Endothelial cell of umbilical vein (primary cell): ENCODE measurements around the gene THSD4. TPM values are rescaled to one million over a fixed set of nuclear protein-coding genes. Genes with fewer than 3 reads are reported as not detected.

Experiments
- BruUV-seq: library from RNA; stranded (reverse); fragments of 400-500 nt; replicated peaks from 2 replicates; lab custom pipeline; 2021; lab: Mats Ljungman, UMichigan
- CTCF ChIA-PET: fragments of 300-600, 350-600 bp; sonication (Branson Sonifier 250); formaldehyde crosslinking; loops from one replicate; lab custom pipeline; 2021; ENCODE audit warnings: antibody characterized with exemption, inconsistent platforms; lab: Charles Lee
- POLR2A ChIA-PET: fragments of 300-600, 350-600 bp; sonication (Branson Sonifier 250); formaldehyde crosslinking; loops from one replicate; lab custom pipeline; 2021; ENCODE audit warnings: antibody characterized with exemption, inconsistent platforms; lab: Charles Lee
- DNase-seq: peaks from one replicate; pipeline ENCODE4 v3.0.0-alpha.2; 2011; ENCODE audit warnings: low read depth, low spot score
- FAIRE-seq: peaks from 2 replicates; lab custom pipeline; 2011; peaks lifted over from hg19 to GRCh38; lab: Jason Lieb, UNC
- H2AFZ ChIP-seq: 2 replicates; pipeline ENCODE4 v1.6.0; 2012; ENCODE audit warnings: low read depth, low read length, control low read depth, inconsistent platforms
- H3K27ac ChIP-seq: 2 replicates; pipeline ENCODE4 v1.5.1; 2011; ENCODE audit warnings: low read depth, mild to moderate bottlenecking, control low read depth, low read length, moderate library complexity; ENCODE audit not compliant: insufficient read depth
- H3K27me3 ChIP-seq, 2 experiments: 2 replicates each; pipeline versions ENCODE4 v1.6.0 to v1.6.1; 2011; ENCODE audit warnings: low read length in 2 of 2, mixed read lengths in 1 of 2; ENCODE audit not compliant: control insufficient read depth in 2 of 2, insufficient read depth in 2 of 2
- H3K36me3 ChIP-seq, 2 experiments: 2 replicates in 1 of 2; 3 replicates in 1 of 2; pipeline ENCODE4 v1.5.1; 2011; ENCODE audit warnings: low read length in 2 of 2, mild to moderate bottlenecking in 1 of 2, moderate library complexity in 1 of 2; ENCODE audit not compliant: control insufficient read depth in 2 of 2, insufficient read depth in 2 of 2; ENCODE audit errors: extremely low read depth in 1 of 2
- H3K4me1 ChIP-seq: 3 replicates; pipeline ENCODE4 v1.5.1; 2011; ENCODE audit warnings: mild to moderate bottlenecking, low read length; ENCODE audit not compliant: control insufficient read depth, insufficient read depth; ENCODE audit errors: extremely low read depth
- H3K4me2 ChIP-seq: 2 replicates; pipeline ENCODE4 v1.6.1; 2011; ENCODE audit warnings: low read length, control low read depth, mixed read lengths; ENCODE audit not compliant: insufficient read depth
- H3K4me3 ChIP-seq, 3 experiments: fragments of 200-600 bp in 1 of 3; sonication (generic), shearing (Covaris generic) in 1 of 3; replicated peaks in 1 of 3; 2 replicates each; pipeline ENCODE4 v1.5.1; 2011 to 2016; ENCODE audit warnings: control low read depth in 3 of 3, low read length in 3 of 3, mild to moderate bottlenecking in 2 of 3, inconsistent platforms in 1 of 3, low read depth in 1 of 3, moderate library complexity in 1 of 3; ENCODE audit not compliant: insufficient read depth in 1 of 3
- H3K79me2 ChIP-seq: 2 replicates; pipeline ENCODE4 v1.6.0; 2012; ENCODE audit warnings: low read length, inconsistent platforms; ENCODE audit not compliant: control insufficient read depth, insufficient read depth
- H3K9ac ChIP-seq: replicated peaks from 2 replicates; pipeline ENCODE3; 2011; ENCODE audit warnings: low read length, control low read depth; ENCODE audit not compliant: insufficient read depth; ENCODE audit errors: extremely low read depth
- H3K9me1 ChIP-seq: replicated peaks from 3 replicates; pipeline ENCODE4 v1.6.0; 2011; ENCODE audit warnings: mild to moderate bottlenecking, low read length; ENCODE audit not compliant: control insufficient read depth, insufficient read depth; ENCODE audit errors: extremely low read depth
- H3K9me3 ChIP-seq: replicated peaks from 2 replicates; pipeline ENCODE4 v1.5.1; 2012; ENCODE audit warnings: low read length, inconsistent platforms; ENCODE audit not compliant: control insufficient read depth, insufficient read depth
- H4K20me1 ChIP-seq: replicated peaks from 2 replicates; pipeline ENCODE3; 2011; ENCODE audit warnings: mild to moderate bottlenecking, low read length; ENCODE audit not compliant: control insufficient read depth, insufficient read depth; ENCODE audit errors: extremely low read depth
- CTCF ChIP-seq, 2 donors: IDR thresholded peaks; 1 replicate in 1 of 2; 2 replicates in 1 of 2; pipeline ENCODE4 v1.5.1; 2011; ENCODE audit warnings: low read length in 2 of 2, mild to moderate bottlenecking in 2 of 2, moderate library complexity in 2 of 2, control low read depth in 1 of 2, inconsistent platforms in 1 of 2, low read depth in 1 of 2; ENCODE audit not compliant: insufficient read depth in 1 of 2; ENCODE audit errors: extremely low read depth in 1 of 2
- JUN ChIP-seq: IDR thresholded peaks from 2 replicates; pipeline ENCODE4 v1.6.1; 2011; ENCODE audit warnings: borderline replicate concordance, low read depth; ENCODE audit not compliant: insufficient read length, insufficient read depth
- MAX ChIP-seq: IDR thresholded peaks from 2 replicates; pipeline ENCODE4 v1.6.1; 2011; ENCODE audit not compliant: insufficient read depth, insufficient read length
- MYC ChIP-seq: IDR thresholded peaks from one replicate; pipeline ENCODE4 v1.6.1; 2011; ENCODE audit warnings: mild to moderate bottlenecking, low read depth, low read length
- POLR2A ChIP-seq: IDR thresholded peaks from 2 replicates; pipeline ENCODE4 v1.6.1; 2012; ENCODE audit warnings: low read depth, mild to moderate bottlenecking, control low read depth, low read length
- POLR2AphosphoS5 ChIP-seq: IDR thresholded peaks from 2 replicates; pipeline ENCODE4 v1.6.1; 2012; ENCODE audit warnings: low read depth, mild to moderate bottlenecking, control low read depth, low read length, moderate library complexity; ENCODE audit not compliant: insufficient read depth
- dilution Hi-C: fragments of 300-500 bp; cut with MboI; formaldehyde crosslinking; loops from one replicate; pipeline ENCODE4 v1.15.0; 2019; ENCODE audit warnings: low sequenced_read_pairs; ENCODE audit not compliant: extremely low pct_ligation_motif_present
- intact Hi-C: fragments of 100-400 bp; cut with micrococcal nuclease; formaldehyde crosslinking; loops from one replicate; pipeline ENCODE4 v1.10.0; 2022
- polyA plus RNA-seq, 4 experiments: library from polyadenylated mRNA; depleted of rRNA in 3 of 4; stranded (reverse) in 3 of 4; unstranded in 1 of 4; fragments of >200 nt; gene quantifications; 2 replicates each; pipeline versions ENCODE4 v1.2.1 to v1.2.3, GENCODE V29; 2011 to 2012; ENCODE audit warnings: missing spikeins in 1 of 4
- total RNA-seq: library from RNA; stranded (reverse); gene quantifications from 2 replicates; pipeline ENCODE4 v1.2.3, GENCODE V29; 2021

THSD4 gene
- total and polyA plus RNA-seq, 2 donors (not counting 3 experiments of a cell fraction or from before 2014, with no cell fraction given): 9.9 to 25.4 TPM

- no peaks in the 10 kb centered on the region for H3K27me3 ChIP-seq
- no peak overlapping the region for H2AFZ ChIP-seq
- no TSS peak for BruUV-seq
- no peak for FAIRE-seq
- dilution Hi-C loops: no loop called here
- ChIA-PET POLR2A (no interaction called here), CTCF (interaction anchor here (0.9 to 4.2 kb wide), 14 partner anchors 11 to 770 kb away, joined by 3 to 84 read pairs (median 4); partner anchors contain the start of gene THSD4)
- H3K9me1 ChIP-seq: no peaks in the 10 kb centered on the region
- H3K4me1 ChIP-seq: peaks cover 10% of the 10 kb centered on the region
- H3K4me2 ChIP-seq: no peak overlapping the region
- DNase-seq: no peak
- no peaks in the 10 kb centered on the region for H3K36me3 ChIP-seq
- intact Hi-C loops: loop anchor here (5.0 to 10.0 kb wide), 3 partner anchors 349 to 772 kb away; partner anchors contain the start of genes LRRC49 and THAP10
- no peaks in the 10 kb centered on the region for H3K9me3 ChIP-seq
- no peaks in the 10 kb centered on the region for H3K79me2 ChIP-seq
- no peaks in the 10 kb centered on the region for H4K20me1 ChIP-seq
- H3K27ac ChIP-seq: no peak overlapping the region
- TF ChIP-seq JUN (no peak), POLR2A (no peak), MYC (no peak), CTCF (IDR thresholded peaks at IDR 0.05; ENCODE audit: extremely low read depth in 1 of 2, insufficient read depth in 1 of 2, low read depth in 1 of 2, low read length in 2 of 2) (no peak)
- H3K4me3 ChIP-seq: no peak overlapping the region
- no peak overlapping the region for H3K9ac ChIP-seq
Observed at GRCh38 chr15:71385457-71385856, 270.2 kb downstream of the THSD4 start.

- no peaks in the 10 kb centered on the region for H3K9me3 ChIP-seq
- DNase-seq: no peak
- H3K27me3 ChIP-seq: no peaks in the 10 kb centered on the region
- no peak overlapping the region for H2AFZ ChIP-seq
- no peak overlapping the region for H3K27ac ChIP-seq
- intact Hi-C loops (loop anchor here (1.0 to 10.0 kb wide), 7 partner anchors 57 to 771 kb away; partner anchors contain the start of genes LRRC49 and THAP10), dilution Hi-C loops (no loop called here)
- no peak overlapping the region for H3K4me3 ChIP-seq
- no peaks in the 10 kb centered on the region for H3K79me2 ChIP-seq
- POLR2A ChIA-PET: no interaction called here
- CTCF ChIA-PET: interaction anchor here (0.6 to 4.2 kb wide), 35 partner anchors 8 to 770 kb away, joined by 3 to 84 read pairs (median 4); partner anchors contain the start of genes LRRC49 and THSD4
- no peaks in the 10 kb centered on the region for H4K20me1 ChIP-seq
- H3K36me3 ChIP-seq: no peaks in the 10 kb centered on the region
- FAIRE-seq: no peak
- H3K9me1 ChIP-seq: no peaks in the 10 kb centered on the region
- H3K4me2 ChIP-seq: no peak overlapping the region
- TF ChIP-seq POLR2AphosphoS5 (no peak), JUN (no peak), CTCF (IDR thresholded peaks at IDR 0.05; ENCODE audit: extremely low read depth in 1 of 2, insufficient read depth in 1 of 2, low read depth in 1 of 2, low read length in 2 of 2) (no peak), MAX (no peak), POLR2A (no peak)
- no peak overlapping the region for H3K9ac ChIP-seq
- peaks cover 11% of the 10 kb centered on the region for H3K4me1 ChIP-seq
- no TSS peak for BruUV-seq
Observed at GRCh38 chr15:71386005-71386404, 270.7 kb downstream of the THSD4 start.
